Neural cell (in vitro differentiated cells): ENCODE data around the gene PDE8A. TPM values are rescaled to one million over a fixed set of nuclear protein-coding genes. Genes with fewer than 3 reads are reported as not detected.

Experiments used
- H2AFZ ChIP-seq: fragments of 200-600, 300-800 bp; sonication (generic), shearing (Covaris generic); 2 replicates; pipeline ENCODE4 v1.6.0; 2014; ENCODE audit warnings: low read depth, mild to moderate bottlenecking, antibody characterized with exemption, low read length, moderate library complexity
- H3F3A ChIP-seq: fragments of 200-600 bp; shearing (Covaris generic); 2 replicates; pipeline ENCODE4 v1.6.1; 2016; ENCODE audit warnings: mild to moderate bottlenecking, moderate library complexity, mixed read lengths, antibody characterized with exemption, low read length; ENCODE audit not compliant: insufficient read depth, poor library complexity, severe bottlenecking
- H3K27ac ChIP-seq: fragments of 200-600, 300-800 bp; sonication (generic), shearing (Covaris generic); 2 replicates; pipeline ENCODE4 v1.5.1; 2014; ENCODE audit warnings: mild to moderate bottlenecking, low read length, moderate library complexity
- H3K27me3 ChIP-seq: fragments of 300-800, 200-600 bp; sonication (generic), shearing (Covaris generic); 2 replicates; pipeline ENCODE4 v1.6.0; 2014; ENCODE audit warnings: mild to moderate bottlenecking, low read depth, low read length, moderate library complexity; ENCODE audit not compliant: insufficient read depth
- H3K36me3 ChIP-seq: fragments of 300-800, 200-600 bp; sonication (generic), shearing (Covaris generic); 2 replicates; pipeline ENCODE4 v1.5.1; 2014; ENCODE audit warnings: mild to moderate bottlenecking, antibody characterized with exemption, low read length, moderate library complexity; ENCODE audit not compliant: insufficient read depth
- H3K4me2 ChIP-seq: fragments of 300-800, 200-600 bp; sonication (generic), shearing (Covaris generic); 2 replicates; pipeline ENCODE4 v1.6.0; 2014; ENCODE audit warnings: mild to moderate bottlenecking, low read length
- H3K4me3 ChIP-seq: fragments of 300-800, 200-600 bp; sonication (generic), shearing (Covaris generic); 2 replicates; pipeline ENCODE4 v1.5.1; 2014; ENCODE audit warnings: mild to moderate bottlenecking, low read length, moderate library complexity
- H3K79me2 ChIP-seq: fragments of 200-600 bp; shearing (Covaris generic); replicated peaks from 2 replicates; pipeline ENCODE4 v1.6.0; 2014; ENCODE audit warnings: mild to moderate bottlenecking, low read length, moderate library complexity; ENCODE audit not compliant: insufficient read depth
- H3K9ac ChIP-seq: fragments of 300-800, 200-600 bp; sonication (generic), shearing (Covaris generic); 2 replicates; pipeline ENCODE4 v1.6.1; 2016; ENCODE audit warnings: mild to moderate bottlenecking, low read length, mixed read lengths
- H3K9me2 ChIP-seq: fragments of 200-600 bp; shearing (Covaris generic); 2 replicates; pipeline ENCODE4 v1.6.1; 2016; ENCODE audit warnings: mild to moderate bottlenecking, low read length, mixed read lengths; ENCODE audit not compliant: insufficient read depth
- H3K9me3 ChIP-seq: fragments of 200-600, 300-800 bp; sonication (generic), shearing (Covaris generic); 2 replicates; pipeline ENCODE4 v1.6.1; 2016; ENCODE audit warnings: mild to moderate bottlenecking, mixed run types, low read length, moderate library complexity, mixed read lengths
- H4K20me1 ChIP-seq: fragments of 200-600 bp; shearing (Covaris generic); 2 replicates; pipeline ENCODE4 v1.6.1; 2016; ENCODE audit warnings: mild to moderate bottlenecking, mixed run types; ENCODE audit not compliant: insufficient read depth
- CTCF ChIP-seq: fragments of 450-650 bp; IDR thresholded peaks from 2 replicates; pipeline ENCODE4 v1.5.1; 2014; ENCODE audit warnings: antibody characterized with exemption, mild to moderate bottlenecking, moderate library complexity; ENCODE audit not compliant: poor library complexity, severe bottlenecking
- EP300 ChIP-seq: fragments of 450-650 bp; conservative IDR thresholded peaks from 2 replicates; pipeline ENCODE4 v1.6.1; 2014; ENCODE audit warnings: antibody characterized with exemption, mild to moderate bottlenecking, moderate library complexity; ENCODE audit not compliant: poor library complexity, severe bottlenecking
- EZH2 ChIP-seq: fragments of 200-600, 300-800 bp; shearing (Covaris generic), sonication (generic); IDR thresholded peaks from 2 replicates; pipeline ENCODE4 v1.6.1; 2014; ENCODE audit warnings: antibody characterized with exemption, low read length, borderline replicate concordance, mild to moderate bottlenecking; ENCODE audit not compliant: insufficient read depth, poor library complexity, severe bottlenecking
- MXI1 ChIP-seq: fragments of 450-650 bp; conservative IDR thresholded peaks from 2 replicates; pipeline ENCODE4 v1.6.1; 2014; ENCODE audit warnings: antibody characterized with exemption, mild to moderate bottlenecking; ENCODE audit not compliant: poor library complexity, severe bottlenecking
- POLR2AphosphoS5 ChIP-seq: IDR thresholded peaks from 2 replicates; pipeline ENCODE4 v1.6.1; 2012
- RAD21 ChIP-seq: fragments of 450-650 bp; conservative IDR thresholded peaks from 2 replicates; pipeline ENCODE4 v1.6.1; 2014; ENCODE audit warnings: antibody characterized with exemption, mild to moderate bottlenecking, moderate library complexity
- REST ChIP-seq: IDR thresholded peaks from 2 replicates; pipeline ENCODE4 v1.6.1; 2012; ENCODE audit warnings: borderline replicate concordance
- SMC3 ChIP-seq: fragments of 450-650 bp; conservative IDR thresholded peaks from 2 replicates; pipeline ENCODE4 v1.6.1; 2014; ENCODE audit warnings: antibody characterized with exemption, mild to moderate bottlenecking, moderate library complexity; ENCODE audit not compliant: poor library complexity
- TAF1 ChIP-seq: IDR thresholded peaks from 2 replicates; pipeline ENCODE4 v1.6.1; 2012; ENCODE audit warnings: low read depth
- polyA plus RNA-seq: library from polyadenylated mRNA; depleted of rRNA; stranded (reverse); fragments of >200 nt; gene quantifications from 2 replicates; pipeline ENCODE4 v1.2.3, GENCODE V29; 2014

The PDE8A gene
- polyA plus RNA-seq, 1 donor from 2014 or later = 13.2 TPM

GRCh38 chr15:85167568-85167967 is 185.9 kb downstream of the PDE8A start:
- H4K20me1 ChIP-seq = no peaks in the 10 kb centered on the region
- no peak overlapping the region for H3K4me3 ChIP-seq
- H3K9me3 ChIP-seq = no peaks in the 10 kb centered on the region
- H3K36me3 ChIP-seq = no peaks in the 10 kb centered on the region
- TF ChIP-seq POLR2AphosphoS5 = no peak
- TF ChIP-seq EZH2 = no peak
- TF ChIP-seq TAF1 = no peak
- TF ChIP-seq RAD21 = no peak
- no peak for TF ChIP-seq MXI1
- no peak for TF ChIP-seq EP300
- no peak for TF ChIP-seq SMC3
- H3K79me2 ChIP-seq = no peaks in the 10 kb centered on the region
- no peak overlapping the region for H2AFZ ChIP-seq
- H3K27me3 ChIP-seq = no peaks in the 10 kb centered on the region
- H3K27ac ChIP-seq = no peak overlapping the region
- H3K4me2 ChIP-seq = no peak overlapping the region
- no peaks in the 10 kb centered on the region for H3F3A ChIP-seq
- no peaks in the 10 kb centered on the region for H3K9me2 ChIP-seq
- H3K9ac ChIP-seq = no peak overlapping the region

GRCh38 chr15:85168642-85169173 is 187.1 kb downstream of the PDE8A start:
- no peaks in the 10 kb centered on the region for H3K27me3 ChIP-seq
- H3K79me2 ChIP-seq = no peaks in the 10 kb centered on the region
- H3K4me3 ChIP-seq = no peak overlapping the region
- no peak overlapping the region for H3K4me2 ChIP-seq
- H3F3A ChIP-seq = no peaks in the 10 kb centered on the region
- H4K20me1 ChIP-seq = no peaks in the 10 kb centered on the region
- no peaks in the 10 kb centered on the region for H3K9me3 ChIP-seq
- H3K9me2 ChIP-seq = no peaks in the 10 kb centered on the region
- no peak overlapping the region for H3K9ac ChIP-seq
- no peak for TF ChIP-seq TAF1
- peak; percentile 32 for TF ChIP-seq RAD21
- TF ChIP-seq EZH2 = no peak
- TF ChIP-seq SMC3 = no peak
- TF ChIP-seq REST = no peak
- TF ChIP-seq MXI1 = no peak
- no peak for TF ChIP-seq POLR2AphosphoS5
- peak; percentile 34 for TF ChIP-seq CTCF
- no peak for TF ChIP-seq EP300
- H3K27ac ChIP-seq = no peak overlapping the region
- H2AFZ ChIP-seq = no peak overlapping the region
- no peaks in the 10 kb centered on the region for H3K36me3 ChIP-seq
